ENCODE measurements around the gene RDX. TPM values are rescaled to one million over a fixed set of nuclear protein-coding genes. Genes with fewer than 3 reads are reported as not detected.
A peak's percentile ranks its signal among the peaks of the same experiment; 100 is the strongest.

The RDX gene
- total RNA-seq, 1 experiment from 2014 or later, result 250 TPM

DNA sequence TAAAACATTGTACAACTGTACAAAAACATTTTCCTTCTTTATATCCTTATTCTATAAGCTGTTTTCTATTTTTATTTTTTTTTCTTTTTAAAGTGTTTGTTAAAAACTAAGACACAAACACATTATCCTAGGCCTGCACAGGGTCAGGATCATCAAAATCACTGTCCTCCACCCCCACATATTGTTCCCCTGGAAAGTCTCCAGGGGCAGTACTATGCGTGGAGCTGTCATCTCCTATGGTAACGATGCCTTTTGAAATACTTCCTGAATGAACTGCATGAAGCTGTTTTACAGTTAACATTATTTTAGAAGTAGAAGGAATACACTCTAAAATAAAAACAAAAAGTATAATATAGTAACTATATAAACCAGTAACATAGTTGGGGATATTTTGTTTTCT, 136.0 kb downstream of the RDX start:
- intact Hi-C loops (cut with micrococcal nuclease; ENCODE audit: unreplicated experiment), result no loop called here
- TF ChIP-seq, protein P1, sequence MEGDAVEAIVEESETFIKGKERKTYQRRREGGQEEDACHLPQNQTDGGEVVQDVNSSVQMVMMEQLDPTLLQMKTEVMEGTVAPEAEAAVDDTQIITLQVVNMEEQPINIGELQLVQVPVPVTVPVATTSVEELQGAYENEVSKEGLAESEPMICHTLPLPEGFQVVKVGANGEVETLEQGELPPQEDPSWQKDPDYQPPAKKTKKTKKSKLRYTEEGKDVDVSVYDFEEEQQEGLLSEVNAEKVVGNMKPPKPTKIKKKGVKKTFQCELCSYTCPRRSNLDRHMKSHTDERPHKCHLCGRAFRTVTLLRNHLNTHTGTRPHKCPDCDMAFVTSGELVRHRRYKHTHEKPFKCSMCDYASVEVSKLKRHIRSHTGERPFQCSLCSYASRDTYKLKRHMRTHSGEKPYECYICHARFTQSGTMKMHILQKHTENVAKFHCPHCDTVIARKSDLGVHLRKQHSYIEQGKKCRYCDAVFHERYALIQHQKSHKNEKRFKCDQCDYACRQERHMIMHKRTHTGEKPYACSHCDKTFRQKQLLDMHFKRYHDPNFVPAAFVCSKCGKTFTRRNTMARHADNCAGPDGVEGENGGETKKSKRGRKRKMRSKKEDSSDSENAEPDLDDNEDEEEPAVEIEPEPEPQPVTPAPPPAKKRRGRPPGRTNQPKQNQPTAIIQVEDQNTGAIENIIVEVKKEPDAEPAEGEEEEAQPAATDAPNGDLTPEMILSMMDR (IDR thresholded peaks at IDR 0.05; ENCODE audit: insufficient read depth in 1 of 2, low read depth in 1 of 2, low read length in 1 of 2, severe bottlenecking in 1 of 2, unreplicated experiment in 1 of 2), result no peak
- Mint-ChIP-seq H3K27ac (ENCODE audit: unreplicated experiment) (no peak overlapping the region), H3K4me1 (ENCODE audit: low read depth, unreplicated experiment) (peaks cover 16% of the 10 kb centered on the region), H3K4me3 (ENCODE audit: unreplicated experiment) (no peak overlapping the region), H3K36me3 (ENCODE audit: insufficient read depth, unreplicated experiment) (peaks cover 49% of the 10 kb centered on the region), H3K27me3 (ENCODE audit: insufficient read depth, unreplicated experiment) (no peaks in the 10 kb centered on the region), H3K9me3 (ENCODE audit: unreplicated experiment) (no peaks in the 10 kb centered on the region)
- POLR2A ChIA-PET, result no interaction called here
- Histone ChIP-seq H3K36me3 (ENCODE audit: control insufficient read depth, insufficient read depth, low read length) (peaks cover 6% of the 10 kb centered on the region; the same call in 1 of the 2 replicates), H3K4me3 (ENCODE audit: low read depth, low read length) (no peak overlapping the region), H3K27me3 (replicated peaks; ENCODE audit: control insufficient read depth, insufficient read depth, low read length) (no peaks in the 10 kb centered on the region), H3K4me1 (peaks cover 11% of the 10 kb centered on the region), H3K9me3 (no peaks in the 10 kb centered on the region)
- DNase-seq, result no peak
- no TSS peak for BruUV-seq (replicated peaks)
- CTCF ChIA-PET, result no interaction called here

DNA sequence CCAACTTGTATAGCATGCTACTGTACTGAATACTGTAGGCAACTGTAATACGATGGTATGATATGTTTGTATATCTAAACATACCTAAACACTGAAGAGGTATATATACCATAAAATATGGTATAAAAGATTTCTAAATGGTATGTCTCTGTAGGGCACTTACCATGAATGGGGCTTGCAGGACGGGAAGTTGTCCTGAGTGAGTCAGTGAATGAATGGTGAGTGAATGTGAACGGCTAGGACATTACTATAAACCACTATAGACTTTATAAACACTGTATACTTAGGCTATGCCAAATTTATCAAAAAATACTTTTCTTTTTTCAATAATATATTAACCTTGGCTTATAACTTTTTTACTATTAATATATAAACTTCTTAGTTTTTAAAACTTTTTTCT, 136.4 kb downstream of the RDX start:
- H3K36me3 Mint-ChIP-seq (ENCODE audit: insufficient read depth, unreplicated experiment), result peaks cover 49% of the 10 kb centered on the region
- H3K4me3 Mint-ChIP-seq (ENCODE audit: unreplicated experiment), result no peak overlapping the region
- H3K9me3 ChIP-seq, result no peaks in the 10 kb centered on the region
- H3K27ac Mint-ChIP-seq (ENCODE audit: unreplicated experiment), result no peak overlapping the region
- no peaks in the 10 kb centered on the region for H3K27me3 Mint-ChIP-seq (ENCODE audit: insufficient read depth, unreplicated experiment)
- H3K9me3 Mint-ChIP-seq (ENCODE audit: unreplicated experiment), result no peaks in the 10 kb centered on the region
- H3K4me1 ChIP-seq, result peaks cover 11% of the 10 kb centered on the region
- ChIA-PET POLR2A (no interaction called here), CTCF (no interaction called here)
- BruUV-seq (replicated peaks), result no TSS peak
- peaks cover 6% of the 10 kb centered on the region; the same call in 1 of the 2 replicates for H3K36me3 ChIP-seq (ENCODE audit: control insufficient read depth, insufficient read depth, low read length)
- H3K4me3 ChIP-seq (ENCODE audit: low read depth, low read length), result no peak overlapping the region
- intact Hi-C loops (cut with micrococcal nuclease; ENCODE audit: unreplicated experiment), result no loop called here
- H3K4me1 Mint-ChIP-seq (ENCODE audit: low read depth, unreplicated experiment), result peaks cover 16% of the 10 kb centered on the region
- H3K27me3 ChIP-seq (replicated peaks; ENCODE audit: control insufficient read depth, insufficient read depth, low read length), result no peaks in the 10 kb centered on the region
- TF ChIP-seq, protein P1 (IDR thresholded peaks at IDR 0.05; ENCODE audit: insufficient read depth in 1 of 2, low read depth in 1 of 2, low read length in 1 of 2, severe bottlenecking in 1 of 2, unreplicated experiment in 1 of 2), result no peak
- no peak for DNase-seq

DNA sequence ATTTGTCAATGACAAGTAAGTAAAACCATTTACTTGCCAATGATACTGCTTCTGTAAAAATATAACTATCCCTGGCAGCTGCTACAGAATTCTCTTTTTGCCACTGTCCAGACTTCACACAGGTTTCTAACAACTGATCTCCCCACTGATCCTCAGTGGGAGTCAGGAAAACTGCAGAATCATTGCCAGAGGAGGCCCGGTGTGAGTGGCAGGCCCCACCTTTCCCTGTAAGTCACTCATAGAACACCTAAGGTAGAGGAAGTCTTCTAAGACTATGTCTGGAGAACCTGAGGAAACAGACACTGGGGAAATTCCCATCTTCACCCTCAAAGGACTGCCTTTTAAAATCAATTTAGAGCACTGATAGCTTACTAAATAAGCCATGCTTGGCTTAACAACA, 136.9 kb downstream of the RDX start:
- TF ChIP-seq, protein P1 (IDR thresholded peaks at IDR 0.05; ENCODE audit: insufficient read depth in 1 of 2, low read depth in 1 of 2, low read length in 1 of 2, severe bottlenecking in 1 of 2, unreplicated experiment in 1 of 2), result no peak
- peak overlapping the region; percentile 19 for H3K27ac Mint-ChIP-seq (ENCODE audit: unreplicated experiment)
- H3K4me3 ChIP-seq (ENCODE audit: low read depth, low read length), result no peak overlapping the region
- POLR2A ChIA-PET, result no interaction called here
- intact Hi-C loops (cut with micrococcal nuclease; ENCODE audit: unreplicated experiment), result no loop called here
- BruUV-seq (replicated peaks), result no TSS peak
- no peaks in the 10 kb centered on the region for H3K27me3 Mint-ChIP-seq (ENCODE audit: insufficient read depth, unreplicated experiment)
- H3K36me3 Mint-ChIP-seq (ENCODE audit: insufficient read depth, unreplicated experiment), result peaks cover 46% of the 10 kb centered on the region
- H3K9me3 Mint-ChIP-seq (ENCODE audit: unreplicated experiment), result no peaks in the 10 kb centered on the region
- H3K4me1 Mint-ChIP-seq (ENCODE audit: low read depth, unreplicated experiment), result peaks cover 16% of the 10 kb centered on the region
- DNase-seq, result no peak
- peaks cover 11% of the 10 kb centered on the region for H3K4me1 ChIP-seq
- no peaks in the 10 kb centered on the region for H3K27me3 ChIP-seq (replicated peaks; ENCODE audit: control insufficient read depth, insufficient read depth, low read length)
- no peaks in the 10 kb centered on the region for H3K9me3 ChIP-seq
- H3K36me3 ChIP-seq (ENCODE audit: control insufficient read depth, insufficient read depth, low read length), result peaks cover 5% of the 10 kb centered on the region; the same call in 1 of the 2 replicates
- H3K4me3 Mint-ChIP-seq (ENCODE audit: unreplicated experiment), result no peak overlapping the region
- CTCF ChIA-PET, result interaction anchor here (0.6 kb wide), 1 partner anchor 1470 kb away, joined by 4 read pairs; no protein-coding TSS in a partner anchor
